Measurements from ENCODE around the gene CARD19. TPM values are rescaled to one million over a fixed set of nuclear protein-coding genes. Genes with fewer than 3 reads are reported as not detected.

Gene CARD19
- total and polyA plus RNA-seq, 2 of the 8 experiments (the other 6 are each of a cell fraction or from before 2014, with no cell fraction given): 21.2 to 112 TPM

GRCh38 chr9:93084471-93084881, 11.5 kb upstream of the CARD19 start:
- Histone ChIP-seq H3K23ac (ENCODE audit: insufficient read length) (no peak overlapping the region), H3K36me3 (ENCODE audit: control insufficient read depth in 2 of 4, insufficient read depth in 4 of 4, low read length in 3 of 4) (no peaks in the 10 kb centered on the region), H2AFZ (ENCODE audit: low read length) (no peak overlapping the region), H3K18ac (ENCODE audit: extremely low read depth, low read length) (no peak overlapping the region), H3K9ac (replicated peaks in 1 of 4; ENCODE audit: extremely low read depth in 1 of 4, low read depth in 3 of 4, low read length in 3 of 4) (no peak overlapping the region), H4K20me1 (replicated peaks in 1 of 2; ENCODE audit: control insufficient read depth in 1 of 2, insufficient read depth in 2 of 2, low read length in 2 of 2) (no peaks in the 10 kb centered on the region), H2BK20ac (ENCODE audit: low read length) (no peak overlapping the region), H3K79me1 (ENCODE audit: low read depth, low read length) (no peaks in the 10 kb centered on the region), H3K4me2 (ENCODE audit: insufficient read depth in 1 of 2, low read depth in 2 of 2, low read length in 2 of 2) (no peak overlapping the region), H3K27me3 (replicated peaks in 1 of 4; ENCODE audit: control insufficient read depth in 3 of 4, extremely low read depth in 1 of 4, insufficient read depth in 3 of 4, low read length in 3 of 4) (no peaks in the 10 kb centered on the region), H2BK15ac (ENCODE audit: low read length) (0 out of 2 replicates have a peak overlapping the region, but pooled peaks have one; percentile 29), H2BK120ac (replicated peaks; ENCODE audit: low read depth, low read length) (no peak overlapping the region), H3K14ac (ENCODE audit: insufficient read length) (no peak overlapping the region), H2BK12ac (ENCODE audit: low read depth, low read length) (no peak overlapping the region), H2BK5ac (ENCODE audit: low read depth, low read length) (no peak overlapping the region), H3K4ac (replicated peaks; ENCODE audit: insufficient read length, low read depth, low read length) (no peak overlapping the region), H3K56ac (replicated peaks; ENCODE audit: insufficient read length, low read depth, low read length) (no peak overlapping the region), H3K23me2 (ENCODE audit: low read depth, low read length) (no peaks in the 10 kb centered on the region), H4K8ac (ENCODE audit: extremely low read depth, insufficient read depth, low read length) (no peak overlapping the region; the same call in 1 of the 2 replicates), H3K27ac (ENCODE audit: low read depth, low read length) (no peak overlapping the region), H3K4me3 (ENCODE audit: extremely low read depth in 1 of 4, insufficient read depth in 2 of 4, low read depth in 3 of 4, low read length in 4 of 4) (no peak overlapping the region), H2AK5ac (ENCODE audit: low read depth, low read length) (no peak overlapping the region), H3K9me3 (ENCODE audit: insufficient read depth in 2 of 2, low read depth in 1 of 2, low read length in 1 of 2) (peaks cover 4% of the 10 kb centered on the region in 2 experiments; a peak in 1 of 4 replicates), H4K5ac (ENCODE audit: insufficient read length, low read depth, low read length) (no peak overlapping the region), H4K91ac (replicated peaks; ENCODE audit: insufficient read length, low read length) (no peak overlapping the region), H3K79me2 (ENCODE audit: control insufficient read depth in 1 of 2, insufficient read depth in 2 of 2, low read length in 2 of 2) (no peaks in the 10 kb centered on the region), H3K4me1 (replicated peaks in 1 of 4; ENCODE audit: control insufficient read depth in 3 of 4, insufficient read depth in 4 of 4, low read length in 3 of 4) (no peaks in the 10 kb centered on the region; a peak in 1 of 7 replicates)
- POLR2A ChIA-PET (ENCODE audit: partially characterized antibody): no interaction called here
- CTCF ChIA-PET (ENCODE audit: partially characterized antibody): interaction anchor here (1.4 to 2.5 kb wide), 2 partner anchors 24 to 48 kb away, joined by 3 to 10 read pairs; no protein-coding TSS in a partner anchor
- 87% methylated on average over 6 of the region's 6 CpGs; no CpG with 5 or more reads in 1 of the 2 experiments for WGBS, 2 experiments (ENCODE audit: extremely low coverage in 1 of 2, insufficient coverage in 1 of 2, insufficient read length in 1 of 2, insufficient replicate concordance in 2 of 2, low coverage in 1 of 2, low lambda C conversion rate in 2 of 2, missing lambda C conversion rate in 1 of 2)
- no peak for FAIRE-seq
- no peak for DNase-seq (ENCODE audit: low read depth in 1 of 2, low spot score in 2 of 2)
- TF ChIP-seq EZH2 (IDR thresholded peaks at IDR 0.05; ENCODE audit: low read depth, low read length, severe bottlenecking) (no peak), EP300 (IDR thresholded peaks at IDR 0.05; ENCODE audit: borderline replicate concordance in 1 of 2, low read depth in 2 of 2, low read length in 2 of 2) (no peak), SRF (IDR thresholded peaks at IDR 0.05; ENCODE audit: low read depth, low read length) (no peak), TAF1 (IDR thresholded peaks at IDR 0.05; ENCODE audit: low read depth, low read length) (no peak), MAFK (IDR thresholded peaks at IDR 0.05; ENCODE audit: low read depth, low read length) (no peak), FOSL1 (IDR thresholded peaks at IDR 0.05; ENCODE audit: insufficient read depth, low read depth, low read length) (no peak), SUZ12 (IDR thresholded peaks at IDR 0.05; ENCODE audit: low read length) (no peak), POLR2A (IDR thresholded peaks at IDR 0.05; ENCODE audit: control extremely low read depth in 1 of 2, low read depth in 2 of 2, low read length in 2 of 2) (no peak), CBX8 (IDR thresholded peaks at IDR 0.05; ENCODE audit: borderline replicate concordance, low read depth, low read length) (no peak), CTBP2 (IDR thresholded peaks at IDR 0.05; ENCODE audit: borderline replicate concordance, insufficient read depth, insufficient read length, low read length) (no peak), BRCA1 (IDR thresholded peaks at IDR 0.05; ENCODE audit: low read depth, low read length) (no peak), JUN (IDR thresholded peaks at IDR 0.05; ENCODE audit: low read depth, low read length) (no peak), RAD21 (IDR thresholded peaks at IDR 0.05 in 1 of 2, conservative IDR thresholded peaks at IDR 0.05 in 1 of 2; ENCODE audit: low read depth in 2 of 2, low read length in 2 of 2) (no peak), HDAC6 (IDR thresholded peaks at IDR 0.05; ENCODE audit: low read depth, low read length) (no peak)

Measured in H1 (cell line).